ENCODE results near the gene SCRT2. TPM values are rescaled to one million over a fixed set of nuclear protein-coding genes. Genes with fewer than 3 reads are reported as not detected.

Gene SCRT2
- total and polyA plus RNA-seq, 2 of the 8 experiments (the other 6 are each of a cell fraction or from before 2014, with no cell fraction given) = 0.12 to 0.34 TPM

- Histone ChIP-seq H2AFZ (ENCODE audit: low read length) (no peak overlapping the region), H4K8ac (ENCODE audit: extremely low read depth, insufficient read depth, low read length) (no peak overlapping the region; the same call in 1 of the 2 replicates), H4K91ac (replicated peaks; ENCODE audit: insufficient read length, low read length) (no peak overlapping the region), H3K23ac (ENCODE audit: insufficient read length) (no peak overlapping the region), H3K4ac (replicated peaks; ENCODE audit: insufficient read length, low read depth, low read length) (no peak overlapping the region), H3K4me1 (replicated peaks in 1 of 4; ENCODE audit: control insufficient read depth in 3 of 4, insufficient read depth in 4 of 4, low read length in 3 of 4) (peaks cover 0 to 8% (median 2%) of the 10 kb centered on the region in 4 experiments; a peak in 1 of 7 replicates), H3K79me1 (ENCODE audit: low read depth, low read length) (no peaks in the 10 kb centered on the region), H2BK120ac (replicated peaks; ENCODE audit: low read depth, low read length) (no peak overlapping the region), H2BK12ac (ENCODE audit: low read depth, low read length) (no peak overlapping the region; the same call in 1 of the 2 replicates), H2AK5ac (ENCODE audit: low read depth, low read length) (no peak overlapping the region), H2BK5ac (ENCODE audit: low read depth, low read length) (no peak overlapping the region), H3K27ac (ENCODE audit: low read depth, low read length) (no peak overlapping the region), H3K18ac (ENCODE audit: extremely low read depth, low read length) (no peak overlapping the region), H3K23me2 (ENCODE audit: low read depth, low read length) (peaks cover 2% of the 10 kb centered on the region; the same call in 1 of the 2 replicates), H2BK15ac (ENCODE audit: low read length) (no peak overlapping the region), H4K20me1 (replicated peaks in 1 of 2; ENCODE audit: control insufficient read depth in 1 of 2, insufficient read depth in 2 of 2, low read length in 2 of 2) (no peaks in the 10 kb centered on the region), H3K36me3 (ENCODE audit: control insufficient read depth in 2 of 4, insufficient read depth in 4 of 4, low read length in 3 of 4) (no peaks in the 10 kb centered on the region), H3K27me3 (replicated peaks in 1 of 4; ENCODE audit: control insufficient read depth in 3 of 4, extremely low read depth in 1 of 4, insufficient read depth in 3 of 4, low read length in 3 of 4) (peaks cover 1 to 13% (median 11%) of the 10 kb centered on the region in 4 experiments), H3K9ac (replicated peaks in 1 of 4; ENCODE audit: extremely low read depth in 1 of 4, low read depth in 3 of 4, low read length in 3 of 4) (no peak overlapping the region), H3K14ac (ENCODE audit: insufficient read length) (no peak overlapping the region), H3K4me3 (ENCODE audit: extremely low read depth in 1 of 4, insufficient read depth in 2 of 4, low read depth in 3 of 4, low read length in 4 of 4) (peak overlapping the region; percentile 20 to 75 (median 26); a peak in 6 of 8 replicates), H4K5ac (ENCODE audit: insufficient read length, low read depth, low read length) (no peak overlapping the region), H3K4me2 (ENCODE audit: insufficient read depth in 1 of 2, low read depth in 2 of 2, low read length in 2 of 2) (peak overlapping the region; percentile 63 to 65), H3K79me2 (ENCODE audit: control insufficient read depth in 1 of 2, insufficient read depth in 2 of 2, low read length in 2 of 2) (no peaks in the 10 kb centered on the region), H2BK20ac (ENCODE audit: low read length) (no peak overlapping the region), H3K56ac (replicated peaks; ENCODE audit: insufficient read length, low read depth, low read length) (no peak overlapping the region), H3K9me3 (ENCODE audit: insufficient read depth in 2 of 2, low read depth in 1 of 2, low read length in 1 of 2) (peaks cover 8 to 14% of the 10 kb centered on the region in 2 experiments; a peak in 2 of 4 replicates)
- DNase-seq (ENCODE audit: low read depth in 1 of 2, low spot score in 2 of 2) (no peak), FAIRE-seq (no peak)
- 72% methylated on average over 17 of the region's 20 CpGs; no CpG with 5 or more reads in 1 of the 2 experiments for WGBS, 2 experiments (ENCODE audit: extremely low coverage in 1 of 2, insufficient coverage in 1 of 2, insufficient read length in 1 of 2, insufficient replicate concordance in 2 of 2, low coverage in 1 of 2, low lambda C conversion rate in 2 of 2, missing lambda C conversion rate in 1 of 2)
- ChIA-PET POLR2A (ENCODE audit: partially characterized antibody) (interaction anchor here (0.6 to 1.4 kb wide), 3 partner anchors 28 to 34 kb away, joined by 3 to 4 read pairs (median 3); partner anchors contain the start of gene SCRT2), CTCF (ENCODE audit: partially characterized antibody) (interaction anchor here (0.7 to 1.8 kb wide), 5 partner anchors 9 to 64 kb away, joined by 3 to 8 read pairs (median 6); no protein-coding TSS in a partner anchor)
- peak; percentile 37; the same call in 1 of the 2 replicates for TF ChIP-seq SUZ12 (IDR thresholded peaks at IDR 0.05; ENCODE audit: low read length)
Observed at GRCh38 chr20:709423-709822, 33.8 kb upstream of the SCRT2 start.
